GM18507 (cell line): ENCODE measurements around the gene TNNI3K.

Experiments
- DNase-seq: peaks from one replicate; pipeline ENCODE4 v3.0.0; 2011; ENCODE audit warnings: low read depth; ENCODE audit not compliant: insufficient read length; ENCODE audit errors: extremely low spot score
- FAIRE-seq: peaks from 2 replicates; lab custom pipeline; 2011; peaks lifted over from hg19 to GRCh38; lab: Jason Lieb, UNC

Gene TNNI3K

GRCh38 chr1:74280642-74281396 is 45.6 kb downstream of the TNNI3K start:
- FAIRE-seq (no peak), DNase-seq (no peak)

GRCh38 chr1:74286414-74286813 is 51.2 kb downstream of the TNNI3K start:
- no peak for FAIRE-seq
- DNase-seq, result no peak

- FAIRE-seq, result no peak
- DNase-seq, result no peak
Measured at GRCh38 chr1:74314438-74314837, 79.3 kb downstream of the TNNI3K start.

DNA sequence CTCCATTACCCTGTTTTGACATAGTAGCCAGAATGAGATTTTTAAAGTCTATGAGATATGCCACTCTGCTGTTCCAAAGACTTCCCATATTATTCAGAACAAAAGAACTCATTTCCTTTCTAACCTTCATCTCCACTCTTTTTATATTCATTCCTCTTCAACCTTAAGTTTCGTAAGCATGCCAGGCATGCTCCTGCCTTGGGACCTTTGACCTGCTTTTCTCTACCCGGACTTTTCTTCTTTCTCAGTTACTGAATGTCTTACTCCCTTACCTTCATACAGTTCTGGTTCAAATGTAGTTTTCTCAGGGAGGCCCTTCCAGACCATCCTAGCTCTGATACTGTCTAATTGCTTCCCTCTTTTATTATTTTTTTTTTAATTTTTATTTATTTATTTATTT is 81.1 kb downstream of the TNNI3K start:
- DNase-seq (no peak), FAIRE-seq (no peak)

DNA sequence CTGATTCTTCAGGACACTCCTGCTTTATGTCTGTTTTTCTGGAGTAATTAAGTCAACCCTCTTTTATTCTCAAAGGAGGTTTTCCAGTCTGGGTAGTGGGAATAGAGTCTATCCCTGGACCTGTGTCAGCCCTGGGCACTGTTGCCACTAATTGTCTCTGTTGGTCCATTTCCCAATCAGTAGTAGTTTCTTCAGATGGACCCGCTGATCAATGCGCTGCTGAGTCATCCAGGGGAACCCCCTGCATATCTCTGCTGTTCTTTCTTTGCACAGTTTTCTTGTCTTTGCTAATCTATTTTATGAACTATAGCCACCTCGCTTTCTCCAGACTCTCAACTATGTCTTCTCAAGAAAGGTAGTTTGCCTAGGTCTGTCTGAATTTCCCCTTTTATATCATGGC is 82.5 kb downstream of the TNNI3K start:
- FAIRE-seq (no peak), DNase-seq (no peak)

- FAIRE-seq (no peak), DNase-seq (no peak)
Measured at GRCh38 chr1:74323937-74324473, 88.8 kb downstream of the TNNI3K start.

GRCh38 chr1:74324684-74325448 is 89.7 kb downstream of the TNNI3K start:
- DNase-seq (no peak), FAIRE-seq (no peak)

DNA sequence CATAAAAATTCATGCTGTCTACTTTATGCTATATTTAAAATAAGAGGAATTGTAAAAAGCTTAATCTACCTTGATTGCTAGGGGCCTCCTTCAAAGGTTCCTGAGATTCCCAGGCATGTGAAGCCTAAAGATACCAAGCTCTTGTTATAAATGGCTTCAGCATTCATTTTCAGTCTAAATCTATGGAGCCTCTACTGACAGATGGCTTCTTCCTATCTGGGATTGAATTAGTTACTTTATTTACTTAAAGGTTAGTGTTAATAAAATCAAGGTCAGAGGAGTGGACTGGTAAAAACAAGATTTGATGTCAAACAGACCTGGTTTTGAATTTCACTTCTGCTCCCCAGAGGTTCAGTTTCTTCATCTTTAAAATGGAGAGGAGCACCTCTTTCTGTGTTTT is 93.7 kb downstream of the TNNI3K start:
- FAIRE-seq (no peak), DNase-seq (no peak)

GRCh38 chr1:74333244-74333643 is 98.1 kb downstream of the TNNI3K start:
- DNase-seq, result no peak
- FAIRE-seq, result no peak

GRCh38 chr1:74334147-74334546 is 99.0 kb downstream of the TNNI3K start:
- no peak for FAIRE-seq
- no peak for DNase-seq

- FAIRE-seq, result no peak
Measured at GRCh38 chr1:74340656-74341055, 105.5 kb downstream of the TNNI3K start.

GRCh38 chr1:74341702-74342339 is 106.6 kb downstream of the TNNI3K start:
- no peak for FAIRE-seq
- no peak for DNase-seq

More at GRCh38 chr1:74340656-74341055, 105.5 kb downstream of the TNNI3K start:
- no peak for DNase-seq

GRCh38 chr1:74343216-74343615 is 108.0 kb downstream of the TNNI3K start:
- no peak for DNase-seq
- no peak for FAIRE-seq

DNA sequence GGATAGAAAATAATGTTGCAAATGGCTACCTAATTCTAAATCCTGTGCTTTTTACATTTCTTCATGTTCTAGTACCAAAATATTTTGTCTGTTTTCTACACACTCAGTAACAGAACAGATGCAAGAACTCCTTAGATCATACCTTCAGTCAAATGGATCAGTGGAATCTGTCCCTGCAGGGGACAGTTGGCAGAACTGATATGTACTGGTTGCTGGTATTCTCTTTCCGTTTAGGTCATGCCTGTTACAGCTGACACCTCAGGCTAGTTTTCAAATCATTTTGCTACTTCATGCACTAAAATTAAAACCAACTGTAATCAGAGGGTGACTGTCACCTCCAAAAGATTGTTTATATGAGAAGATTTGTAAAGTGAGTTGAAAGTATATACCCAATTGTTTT is 109.2 kb downstream of the TNNI3K start:
- DNase-seq (no peak), FAIRE-seq (no peak)

DNA sequence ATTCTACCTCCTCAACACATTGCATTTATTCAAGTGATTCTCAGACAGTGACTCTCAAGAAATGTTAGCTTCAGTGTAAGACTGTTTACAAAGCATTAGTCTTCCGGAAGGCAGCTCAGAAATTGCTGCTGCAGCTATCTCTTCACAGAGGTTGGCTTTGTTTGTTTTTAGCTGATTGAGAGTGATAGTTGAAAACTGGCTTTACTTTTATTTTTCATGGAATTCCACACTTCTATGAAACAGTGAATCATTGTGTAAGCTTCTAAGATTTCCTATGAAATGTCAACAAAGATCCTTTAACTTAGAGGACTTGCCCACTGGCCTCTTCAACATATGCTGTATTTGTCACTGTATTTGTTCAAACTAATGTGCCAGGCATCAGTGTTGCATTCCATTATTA is 121.3 kb downstream of the TNNI3K start:
- FAIRE-seq (no peak), DNase-seq (no peak)

DNA sequence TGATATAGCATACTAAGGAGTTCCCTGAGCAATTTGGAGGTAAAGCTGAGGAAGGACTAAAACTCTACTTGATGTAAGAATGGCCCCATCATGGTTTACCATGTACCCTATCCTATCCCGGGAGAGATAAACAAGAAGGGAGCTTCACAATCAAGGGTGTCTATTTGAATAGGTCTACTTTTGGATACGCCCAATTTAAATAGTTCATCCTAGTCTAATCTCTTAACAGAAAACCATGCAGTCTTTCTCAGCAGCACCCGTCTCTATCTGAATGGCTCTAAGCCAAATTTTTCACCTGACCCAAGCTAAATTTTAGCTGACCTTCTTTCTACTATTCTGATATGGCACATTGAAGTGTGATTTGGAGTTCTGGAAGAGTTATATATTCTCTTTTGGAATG is 122.0 kb downstream of the TNNI3K start:
- DNase-seq (no peak), FAIRE-seq (no peak)

GRCh38 chr1:74357756-74358155 is 122.6 kb downstream of the TNNI3K start:
- FAIRE-seq, result no peak
- DNase-seq, result no peak

GRCh38 chr1:74362691-74363090 is 127.5 kb downstream of the TNNI3K start:
- no peak for FAIRE-seq
- DNase-seq, result no peak

DNA sequence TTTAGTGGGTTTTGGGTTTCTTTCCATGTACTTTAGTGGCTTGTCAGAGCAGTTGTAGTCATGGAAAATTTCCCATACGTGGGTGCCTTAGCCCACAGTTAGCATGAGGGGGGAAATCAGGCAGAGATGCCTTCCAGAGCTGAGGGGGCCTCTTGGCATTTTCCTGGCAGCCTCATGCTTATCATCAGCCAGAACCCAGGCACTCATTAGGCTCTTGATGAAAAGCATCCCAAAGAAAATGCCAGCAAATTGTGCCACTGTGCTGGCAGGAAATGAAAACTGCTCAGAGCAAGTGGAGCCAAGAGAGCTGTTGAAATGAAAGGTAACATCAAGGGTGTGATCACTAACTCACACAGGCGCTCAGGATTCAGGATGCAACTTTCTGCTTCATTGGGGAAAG is 128.0 kb downstream of the TNNI3K start:
- DNase-seq (no peak), FAIRE-seq (no peak)

DNA sequence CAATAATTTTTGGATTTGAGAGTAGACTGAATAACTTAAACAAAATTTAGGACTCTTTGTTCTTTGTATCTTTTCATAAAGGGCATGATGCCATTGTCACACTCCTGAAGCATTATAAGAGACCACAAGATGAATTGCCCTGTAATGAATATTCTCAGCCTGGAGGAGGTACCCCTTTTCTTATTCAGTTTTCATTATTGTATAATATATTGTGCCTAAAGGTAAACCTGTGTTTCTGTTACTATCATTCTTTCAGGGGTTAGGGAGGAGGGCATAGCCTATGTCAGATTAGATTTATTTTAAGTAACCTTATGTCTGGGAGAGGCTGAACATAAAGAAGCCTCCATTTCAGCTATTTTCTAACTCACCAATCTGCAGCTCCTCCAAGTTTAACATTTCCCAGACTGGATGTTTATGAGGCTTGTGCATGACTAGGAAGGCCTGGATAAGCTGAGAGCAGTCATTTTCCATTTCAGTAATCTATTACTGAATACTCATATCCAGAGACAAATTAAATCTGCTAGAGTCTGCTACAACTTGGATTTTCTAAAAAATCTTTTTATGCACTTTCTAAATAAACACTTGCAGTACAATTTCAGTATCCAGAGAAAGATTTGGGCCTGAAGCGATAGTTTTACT is 132.1 kb downstream of the TNNI3K start:
- no peak for DNase-seq
- no peak for FAIRE-seq
